Endothelial cell of umbilical vein (primary cell): ENCODE measurements around the gene DSCAML1. TPM values are rescaled to one million over a fixed set of nuclear protein-coding genes. Genes with fewer than 3 reads are reported as not detected.

Experiments used
- BruUV-seq: library from RNA; stranded (reverse); fragments of 400-500 nt; replicated peaks from 2 replicates; lab custom pipeline; 2021; lab: Mats Ljungman, UMichigan
- CTCF ChIA-PET: fragments of 300-600, 350-600 bp; sonication (Branson Sonifier 250); formaldehyde crosslinking; loops from one replicate; lab custom pipeline; 2021; ENCODE audit warnings: antibody characterized with exemption, inconsistent platforms; lab: Charles Lee
- POLR2A ChIA-PET: fragments of 300-600, 350-600 bp; sonication (Branson Sonifier 250); formaldehyde crosslinking; loops from one replicate; lab custom pipeline; 2021; ENCODE audit warnings: antibody characterized with exemption, inconsistent platforms; lab: Charles Lee
- DNase-seq: peaks from one replicate; pipeline ENCODE4 v3.0.0-alpha.2; 2011; ENCODE audit warnings: low read depth, low spot score
- FAIRE-seq: peaks from 2 replicates; lab custom pipeline; 2011; peaks lifted over from hg19 to GRCh38; lab: Jason Lieb, UNC
- H2AFZ ChIP-seq: 2 replicates; pipeline ENCODE4 v1.6.0; 2012; ENCODE audit warnings: low read depth, low read length, control low read depth, inconsistent platforms
- H3K27ac ChIP-seq: 2 replicates; pipeline ENCODE4 v1.5.1; 2011; ENCODE audit warnings: low read depth, mild to moderate bottlenecking, control low read depth, low read length, moderate library complexity; ENCODE audit not compliant: insufficient read depth
- H3K27me3 ChIP-seq, 2 experiments: 2 replicates each; pipeline versions ENCODE4 v1.6.0 to v1.6.1; 2011; ENCODE audit warnings: low read length in 2 of 2, mixed read lengths in 1 of 2; ENCODE audit not compliant: control insufficient read depth in 2 of 2, insufficient read depth in 2 of 2
- H3K36me3 ChIP-seq, 2 experiments: 2 replicates in 1 of 2; 3 replicates in 1 of 2; pipeline ENCODE4 v1.5.1; 2011; ENCODE audit warnings: low read length in 2 of 2, mild to moderate bottlenecking in 1 of 2, moderate library complexity in 1 of 2; ENCODE audit not compliant: control insufficient read depth in 2 of 2, insufficient read depth in 2 of 2; ENCODE audit errors: extremely low read depth in 1 of 2
- H3K4me1 ChIP-seq: 3 replicates; pipeline ENCODE4 v1.5.1; 2011; ENCODE audit warnings: mild to moderate bottlenecking, low read length; ENCODE audit not compliant: control insufficient read depth, insufficient read depth; ENCODE audit errors: extremely low read depth
- H3K4me2 ChIP-seq: 2 replicates; pipeline ENCODE4 v1.6.1; 2011; ENCODE audit warnings: low read length, control low read depth, mixed read lengths; ENCODE audit not compliant: insufficient read depth
- H3K4me3 ChIP-seq, 3 experiments: fragments of 200-600 bp in 1 of 3; sonication (generic), shearing (Covaris generic) in 1 of 3; replicated peaks in 1 of 3; 2 replicates each; pipeline ENCODE4 v1.5.1; 2011 to 2016; ENCODE audit warnings: control low read depth in 3 of 3, low read length in 3 of 3, mild to moderate bottlenecking in 2 of 3, inconsistent platforms in 1 of 3, low read depth in 1 of 3, moderate library complexity in 1 of 3; ENCODE audit not compliant: insufficient read depth in 1 of 3
- H3K79me2 ChIP-seq: 2 replicates; pipeline ENCODE4 v1.6.0; 2012; ENCODE audit warnings: low read length, inconsistent platforms; ENCODE audit not compliant: control insufficient read depth, insufficient read depth
- H3K9ac ChIP-seq: replicated peaks from 2 replicates; pipeline ENCODE3; 2011; ENCODE audit warnings: low read length, control low read depth; ENCODE audit not compliant: insufficient read depth; ENCODE audit errors: extremely low read depth
- H3K9me1 ChIP-seq: replicated peaks from 3 replicates; pipeline ENCODE4 v1.6.0; 2011; ENCODE audit warnings: mild to moderate bottlenecking, low read length; ENCODE audit not compliant: control insufficient read depth, insufficient read depth; ENCODE audit errors: extremely low read depth
- H3K9me3 ChIP-seq: replicated peaks from 2 replicates; pipeline ENCODE4 v1.5.1; 2012; ENCODE audit warnings: low read length, inconsistent platforms; ENCODE audit not compliant: control insufficient read depth, insufficient read depth
- H4K20me1 ChIP-seq: replicated peaks from 2 replicates; pipeline ENCODE3; 2011; ENCODE audit warnings: mild to moderate bottlenecking, low read length; ENCODE audit not compliant: control insufficient read depth, insufficient read depth; ENCODE audit errors: extremely low read depth
- EZH2 ChIP-seq: IDR thresholded peaks from 2 replicates; pipeline ENCODE4 v1.6.1; 2012; ENCODE audit warnings: borderline replicate concordance, low read depth, mild to moderate bottlenecking, moderate library complexity, low read length, inconsistent platforms; ENCODE audit not compliant: severe bottlenecking
- FOS ChIP-seq: IDR thresholded peaks from 2 replicates; pipeline ENCODE4 v1.6.1; 2011; ENCODE audit warnings: mild to moderate bottlenecking, low read length, moderate library complexity, borderline replicate concordance; ENCODE audit not compliant: insufficient read depth
- GATA2 ChIP-seq: IDR thresholded peaks from 2 replicates; pipeline ENCODE4 v1.7.0; 2011; ENCODE audit warnings: low read depth, mild to moderate bottlenecking, moderate library complexity, mixed read lengths, low read length; ENCODE audit not compliant: insufficient read length, insufficient read depth
- JUN ChIP-seq: IDR thresholded peaks from 2 replicates; pipeline ENCODE4 v1.6.1; 2011; ENCODE audit warnings: borderline replicate concordance, low read depth; ENCODE audit not compliant: insufficient read length, insufficient read depth
- MYC ChIP-seq: IDR thresholded peaks from one replicate; pipeline ENCODE4 v1.6.1; 2011; ENCODE audit warnings: mild to moderate bottlenecking, low read depth, low read length
- POLR2A ChIP-seq: IDR thresholded peaks from 2 replicates; pipeline ENCODE4 v1.6.1; 2012; ENCODE audit warnings: low read depth, mild to moderate bottlenecking, control low read depth, low read length
- POLR2AphosphoS5 ChIP-seq: IDR thresholded peaks from 2 replicates; pipeline ENCODE4 v1.6.1; 2012; ENCODE audit warnings: low read depth, mild to moderate bottlenecking, control low read depth, low read length, moderate library complexity; ENCODE audit not compliant: insufficient read depth
- dilution Hi-C: fragments of 300-500 bp; cut with MboI; formaldehyde crosslinking; loops from one replicate; pipeline ENCODE4 v1.15.0; 2019; ENCODE audit warnings: low sequenced_read_pairs; ENCODE audit not compliant: extremely low pct_ligation_motif_present
- intact Hi-C: fragments of 100-400 bp; cut with micrococcal nuclease; formaldehyde crosslinking; loops from one replicate; pipeline ENCODE4 v1.10.0; 2022
- polyA plus RNA-seq, 4 experiments: library from polyadenylated mRNA; depleted of rRNA in 3 of 4; stranded (reverse) in 3 of 4; unstranded in 1 of 4; fragments of >200 nt; gene quantifications; 2 replicates each; pipeline versions ENCODE4 v1.2.1 to v1.2.3, GENCODE V29; 2011 to 2012; ENCODE audit warnings: missing spikeins in 1 of 4
- total RNA-seq: library from RNA; stranded (reverse); gene quantifications from 2 replicates; pipeline ENCODE4 v1.2.3, GENCODE V29; 2021
- TF ChIP-seq, protein P1 (sequence below), 2 donors: IDR thresholded peaks; 1 replicate in 1 of 2; 2 replicates in 1 of 2; pipeline ENCODE4 v1.5.1; 2011; ENCODE audit warnings: low read length in 2 of 2, mild to moderate bottlenecking in 2 of 2, moderate library complexity in 2 of 2, control low read depth in 1 of 2, inconsistent platforms in 1 of 2, low read depth in 1 of 2; ENCODE audit not compliant: insufficient read depth in 1 of 2; ENCODE audit errors: extremely low read depth in 1 of 2
- TF ChIP-seq, protein P2 (sequence below): IDR thresholded peaks from 2 replicates; pipeline ENCODE4 v1.6.1; 2011; ENCODE audit not compliant: insufficient read depth, insufficient read length

Gene DSCAML1
- total and polyA plus RNA-seq, 2 donors (not counting 3 experiments of a cell fraction or from before 2014, with no cell fraction given) = not detected

DNA sequence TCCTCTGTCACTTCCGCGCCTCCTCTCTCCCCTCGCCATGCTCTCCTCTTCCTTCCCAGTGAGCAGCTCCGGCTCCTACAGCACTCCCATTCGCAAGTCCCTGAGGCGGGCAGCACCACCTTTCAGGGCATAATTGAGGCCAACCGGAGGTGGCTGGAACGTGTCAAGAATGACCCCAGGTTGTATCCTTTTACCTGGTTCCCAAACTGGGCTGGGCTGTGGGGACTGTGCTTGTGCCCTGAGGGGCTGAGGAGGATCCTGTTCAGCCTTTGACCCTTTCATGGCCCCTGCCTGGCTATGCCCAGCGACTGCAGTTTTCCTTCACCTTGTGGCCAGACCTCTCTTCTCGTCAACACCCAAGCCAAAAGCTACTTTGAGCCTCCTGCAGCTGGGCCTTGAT is 385.3 kb downstream of the DSCAML1 start:
- CTCF ChIA-PET = interaction anchor here (4.8 kb wide), 1 partner anchor 15 kb away, joined by 21 read pairs; no protein-coding TSS in a partner anchor
- H3K79me2 ChIP-seq = no peaks in the 10 kb centered on the region
- DNase-seq = no peak
- dilution Hi-C loops (no loop called here), intact Hi-C loops (no loop called here)
- peaks cover 7 to 18% of the 10 kb centered on the region in 2 experiments for H3K36me3 ChIP-seq
- H3K9me3 ChIP-seq = no peaks in the 10 kb centered on the region
- no peak overlapping the region for H3K4me2 ChIP-seq
- no peak overlapping the region for H2AFZ ChIP-seq
- H3K27ac ChIP-seq = no peak overlapping the region
- H3K9ac ChIP-seq = no peak overlapping the region
- no peak overlapping the region for H3K4me3 ChIP-seq
- TF ChIP-seq GATA2 (no peak), FOS (no peak), POLR2A (no peak), MYC (no peak), POLR2AphosphoS5 (no peak), JUN (no peak), EZH2 (no peak)
- TF ChIP-seq, protein P1, sequence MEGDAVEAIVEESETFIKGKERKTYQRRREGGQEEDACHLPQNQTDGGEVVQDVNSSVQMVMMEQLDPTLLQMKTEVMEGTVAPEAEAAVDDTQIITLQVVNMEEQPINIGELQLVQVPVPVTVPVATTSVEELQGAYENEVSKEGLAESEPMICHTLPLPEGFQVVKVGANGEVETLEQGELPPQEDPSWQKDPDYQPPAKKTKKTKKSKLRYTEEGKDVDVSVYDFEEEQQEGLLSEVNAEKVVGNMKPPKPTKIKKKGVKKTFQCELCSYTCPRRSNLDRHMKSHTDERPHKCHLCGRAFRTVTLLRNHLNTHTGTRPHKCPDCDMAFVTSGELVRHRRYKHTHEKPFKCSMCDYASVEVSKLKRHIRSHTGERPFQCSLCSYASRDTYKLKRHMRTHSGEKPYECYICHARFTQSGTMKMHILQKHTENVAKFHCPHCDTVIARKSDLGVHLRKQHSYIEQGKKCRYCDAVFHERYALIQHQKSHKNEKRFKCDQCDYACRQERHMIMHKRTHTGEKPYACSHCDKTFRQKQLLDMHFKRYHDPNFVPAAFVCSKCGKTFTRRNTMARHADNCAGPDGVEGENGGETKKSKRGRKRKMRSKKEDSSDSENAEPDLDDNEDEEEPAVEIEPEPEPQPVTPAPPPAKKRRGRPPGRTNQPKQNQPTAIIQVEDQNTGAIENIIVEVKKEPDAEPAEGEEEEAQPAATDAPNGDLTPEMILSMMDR (IDR thresholded peaks at IDR 0.05; ENCODE audit: extremely low read depth in 1 of 2, insufficient read depth in 1 of 2, low read depth in 1 of 2, low read length in 2 of 2) = no peak
- TF ChIP-seq, protein P2, sequence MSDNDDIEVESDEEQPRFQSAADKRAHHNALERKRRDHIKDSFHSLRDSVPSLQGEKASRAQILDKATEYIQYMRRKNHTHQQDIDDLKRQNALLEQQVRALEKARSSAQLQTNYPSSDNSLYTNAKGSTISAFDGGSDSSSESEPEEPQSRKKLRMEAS = no peak
- no peaks in the 10 kb centered on the region for H3K4me1 ChIP-seq
- no peak for FAIRE-seq
- BruUV-seq = no TSS peak
- POLR2A ChIA-PET = no interaction called here
- H3K9me1 ChIP-seq = no peaks in the 10 kb centered on the region
- no peaks in the 10 kb centered on the region for H4K20me1 ChIP-seq
- no peaks in the 10 kb centered on the region for H3K27me3 ChIP-seq
